ENCODE results near the gene CSGALNACT2.

- no peak for TF ChIP-seq POLR2A (IDR thresholded peaks at IDR 0.05; ENCODE audit: insufficient read depth in 1 of 2, low read depth in 2 of 2, low read length in 2 of 2)
- no peak for TF ChIP-seq GLMP (CRISPR knock-in tag; IDR thresholded peaks at IDR 0.05; ENCODE audit: borderline replicate concordance)
- no peak for TF ChIP-seq GFI1 (CRISPR knock-in tag; IDR thresholded peaks at IDR 0.05; ENCODE audit: borderline replicate concordance)
- no peak for TF ChIP-seq ZNF564 (CRISPR knock-in tag; IDR thresholded peaks at IDR 0.05)
- TF ChIP-seq ZNF773 (CRISPR knock-in tag; IDR thresholded peaks at IDR 0.05; ENCODE audit: borderline replicate concordance): no peak
- no peak for TF ChIP-seq SP4 (CRISPR knock-in tag; IDR thresholded peaks at IDR 0.05)
- TF ChIP-seq ZNF350 (CRISPR knock-in tag; IDR thresholded peaks at IDR 0.05; ENCODE audit: borderline replicate concordance, low read depth): no peak
- no peak for TF ChIP-seq EZH2 (conservative IDR thresholded peaks at IDR 0.05; ENCODE audit: low read depth, low read length)
- no peak for TF ChIP-seq ELK4 (CRISPR knock-in tag; IDR thresholded peaks at IDR 0.05; ENCODE audit: borderline replicate concordance)
- no peak for TF ChIP-seq ZNF768 (CRISPR knock-in tag; IDR thresholded peaks at IDR 0.05)
These were observed 80.1 kb downstream of the CSGALNACT2 start for GRCh38 chr10:43218206-43218950.

Measured in HepG2 (cell line).